GM12865 (cell line): ENCODE data around the gene ZBTB7C.

ENCODE experiments used
- DNase-seq: peaks from one replicate; pipeline ENCODE4 v3.0.0; 2010; ENCODE audit warnings: low read depth
- H3K4me3 ChIP-seq: 2 replicates; pipeline ENCODE4 v1.5.1; 2011; ENCODE audit warnings: mild to moderate bottlenecking, low read depth, low read length, control low read depth
- CTCF ChIP-seq: IDR thresholded peaks from 2 replicates; pipeline ENCODE4 v1.5.1; 2011; ENCODE audit warnings: low read length, control low read depth, low read depth, inconsistent platforms; ENCODE audit not compliant: insufficient read depth; ENCODE audit errors: missing control alignments

ZBTB7C gene

DNA sequence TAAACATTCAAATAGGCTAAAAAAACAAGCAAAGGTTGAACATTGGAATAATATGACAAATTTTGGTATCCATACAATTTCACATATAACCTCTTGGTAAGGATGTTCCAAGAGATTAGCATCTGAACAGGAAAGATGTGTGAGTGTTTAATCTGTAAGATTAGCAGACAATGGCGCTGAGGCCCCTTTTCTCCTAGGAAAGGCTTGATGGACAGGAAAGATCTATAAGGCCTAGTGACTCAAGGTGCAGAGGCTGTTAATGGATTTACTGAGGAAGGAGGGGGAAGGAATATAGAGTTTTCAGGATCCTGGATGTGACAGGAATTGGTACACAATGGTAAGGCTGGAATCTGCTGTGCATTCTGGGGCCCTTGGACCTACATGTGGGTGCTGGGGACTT is 430.6 kb downstream of the ZBTB7C start:
- TF ChIP-seq CTCF, result no peak
- H3K4me3 ChIP-seq, result no peak overlapping the region
- DNase-seq, result no peak

GRCh38 chr18:47978141-47978540 is 431.0 kb downstream of the ZBTB7C start:
- TF ChIP-seq CTCF, result no peak
- DNase-seq, result no peak

More at GRCh38 chr18:47978141-47978540, 431.0 kb downstream of the ZBTB7C start:
- H3K4me3 ChIP-seq, result no peak overlapping the region
